Measurements from ENCODE around the gene TM7SF2. TPM values are rescaled to one million over a fixed set of nuclear protein-coding genes. Genes with fewer than 3 reads are reported as not detected.

TM7SF2 gene
- polyA plus RNA-seq, 1 experiment = 10.3 TPM

DNA sequence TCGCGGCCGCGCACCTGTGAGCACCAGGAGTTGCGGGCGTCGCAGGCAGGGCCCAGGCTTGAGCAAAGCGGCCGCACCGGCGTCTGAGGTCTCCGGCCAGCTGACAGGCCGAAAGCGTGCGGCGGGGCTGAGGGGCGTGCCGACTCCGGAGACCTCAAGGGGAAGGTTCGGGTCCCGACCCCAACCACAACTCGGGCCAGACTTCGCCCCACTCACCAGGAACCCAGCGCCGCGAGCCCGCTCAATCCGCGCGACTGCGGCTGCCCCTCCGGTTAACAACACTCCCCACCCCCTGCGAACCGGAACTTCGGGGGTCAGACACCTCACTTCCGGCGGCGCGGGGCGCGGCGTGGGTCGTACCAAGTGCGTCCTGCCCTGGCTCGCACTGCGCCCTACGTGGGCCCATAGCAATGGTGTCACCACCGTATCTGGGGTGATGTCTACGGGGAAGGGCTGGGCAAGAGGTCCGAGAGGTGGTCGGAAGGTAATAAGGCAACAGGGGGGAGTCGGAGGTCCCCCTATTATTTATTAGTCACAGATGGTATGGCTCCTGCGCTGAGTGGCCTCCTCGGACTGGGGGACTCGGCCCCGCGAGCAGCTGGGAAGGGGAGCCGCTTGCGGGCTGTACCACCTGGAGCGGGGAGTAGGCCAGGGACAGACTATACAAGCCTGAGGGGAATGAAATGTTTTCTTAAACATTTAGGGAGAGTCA lies 22.7 kb downstream of the TM7SF2 start, which contains the start of gene SYVN1:
Gene SYVN1, minus strand, starts transcription at position 280 of the 712 bp plus-strand sequence. CDS start 918 bp downstream, outside the sequence.
- Histone ChIP-seq H3K9me3 (ENCODE audit: control insufficient read depth, insufficient read depth, low read length) (no peaks in the 10 kb centered on the region; the same call in 1 of the 2 replicates), H3K27ac (ENCODE audit: low read depth, low read length) (peak within 1 kb of the TSS; percentile 99), H3K27me3 (ENCODE audit: control insufficient read depth, insufficient read depth, low read length) (no peaks in the 10 kb centered on the region), H3K4me3 (ENCODE audit: low read depth, low read length) (peak within 1 kb of the TSS; percentile 95)
- CTCF ChIA-PET = interaction anchor here (1.3 kb wide), 1 partner anchor 219 kb away, joined by 5 read pairs; no protein-coding TSS in a partner anchor
- TF ChIP-seq, protein P1, sequence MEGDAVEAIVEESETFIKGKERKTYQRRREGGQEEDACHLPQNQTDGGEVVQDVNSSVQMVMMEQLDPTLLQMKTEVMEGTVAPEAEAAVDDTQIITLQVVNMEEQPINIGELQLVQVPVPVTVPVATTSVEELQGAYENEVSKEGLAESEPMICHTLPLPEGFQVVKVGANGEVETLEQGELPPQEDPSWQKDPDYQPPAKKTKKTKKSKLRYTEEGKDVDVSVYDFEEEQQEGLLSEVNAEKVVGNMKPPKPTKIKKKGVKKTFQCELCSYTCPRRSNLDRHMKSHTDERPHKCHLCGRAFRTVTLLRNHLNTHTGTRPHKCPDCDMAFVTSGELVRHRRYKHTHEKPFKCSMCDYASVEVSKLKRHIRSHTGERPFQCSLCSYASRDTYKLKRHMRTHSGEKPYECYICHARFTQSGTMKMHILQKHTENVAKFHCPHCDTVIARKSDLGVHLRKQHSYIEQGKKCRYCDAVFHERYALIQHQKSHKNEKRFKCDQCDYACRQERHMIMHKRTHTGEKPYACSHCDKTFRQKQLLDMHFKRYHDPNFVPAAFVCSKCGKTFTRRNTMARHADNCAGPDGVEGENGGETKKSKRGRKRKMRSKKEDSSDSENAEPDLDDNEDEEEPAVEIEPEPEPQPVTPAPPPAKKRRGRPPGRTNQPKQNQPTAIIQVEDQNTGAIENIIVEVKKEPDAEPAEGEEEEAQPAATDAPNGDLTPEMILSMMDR (IDR thresholded peaks at IDR 0.05; ENCODE audit: low read depth, low read length) = no peak
- POLR2A ChIA-PET = interaction anchor here (0.6 to 2.6 kb wide), 14 partner anchors 8 to 724 kb away, joined by 3 to 20 read pairs (median 4); partner anchors contain the start of genes CAPN1, FAU, MRPL49 and SAC3D1
- DNase-seq (ENCODE audit: low read depth, low spot score) = peak; percentile 67

DNA sequence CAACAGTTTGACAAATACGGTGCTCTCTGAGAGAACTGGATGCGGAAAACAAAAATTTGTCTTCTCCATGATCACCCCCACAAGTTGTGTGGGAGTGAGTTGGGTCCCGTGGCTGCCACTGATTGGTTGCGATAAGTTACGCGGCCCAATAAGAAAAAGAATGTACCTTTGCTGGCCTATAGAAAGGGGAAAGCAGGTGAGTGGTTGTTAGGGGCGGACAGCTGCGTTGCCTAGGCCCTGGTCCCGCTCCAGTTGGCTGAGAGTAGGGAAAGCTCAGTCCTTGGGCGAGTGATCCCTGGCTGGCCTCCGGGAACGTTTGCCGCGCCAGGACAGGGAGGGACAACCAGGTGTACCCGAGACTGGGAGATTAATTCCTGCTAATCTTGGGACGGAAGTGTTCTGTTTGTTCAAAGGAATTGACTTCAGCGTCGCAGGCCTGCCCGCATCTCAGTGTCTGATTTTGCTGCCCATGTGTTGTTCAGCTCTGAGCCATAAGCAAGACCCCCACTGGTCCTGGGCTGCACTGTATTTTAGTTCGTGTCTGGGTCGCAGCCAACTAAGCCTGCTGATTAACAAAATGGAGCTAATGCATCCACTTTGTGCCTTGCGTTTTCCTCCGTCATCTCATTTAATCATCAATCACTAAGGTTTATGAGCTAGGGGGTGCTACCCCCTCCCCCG lies 23.4 kb downstream of the TM7SF2 start:
- H3K27ac ChIP-seq (ENCODE audit: low read depth, low read length) = peak overlapping the region; percentile 99
- peaks cover 1% of the 10 kb centered on the region for H3K27me3 ChIP-seq (ENCODE audit: control insufficient read depth, insufficient read depth, low read length)
- TF ChIP-seq, protein P1 (IDR thresholded peaks at IDR 0.05; ENCODE audit: low read depth, low read length) = no peak
- CTCF ChIA-PET = interaction anchor here (0.9 to 1.3 kb wide), 3 partner anchors 9 to 218 kb away, joined by 3 to 5 read pairs (median 4); no protein-coding TSS in a partner anchor
- POLR2A ChIA-PET = interaction anchor here (0.6 to 2.6 kb wide), 14 partner anchors 9 to 431 kb away, joined by 3 to 20 read pairs (median 4); partner anchors contain the start of genes CAPN1, FAU, MRPL49 and SAC3D1
- no peaks in the 10 kb centered on the region for H3K9me3 ChIP-seq (ENCODE audit: control insufficient read depth, insufficient read depth, low read length)
- peak; percentile 92 for DNase-seq (ENCODE audit: low read depth, low spot score)
- peak overlapping the region; percentile 95 for H3K4me3 ChIP-seq (ENCODE audit: low read depth, low read length)

DNA sequence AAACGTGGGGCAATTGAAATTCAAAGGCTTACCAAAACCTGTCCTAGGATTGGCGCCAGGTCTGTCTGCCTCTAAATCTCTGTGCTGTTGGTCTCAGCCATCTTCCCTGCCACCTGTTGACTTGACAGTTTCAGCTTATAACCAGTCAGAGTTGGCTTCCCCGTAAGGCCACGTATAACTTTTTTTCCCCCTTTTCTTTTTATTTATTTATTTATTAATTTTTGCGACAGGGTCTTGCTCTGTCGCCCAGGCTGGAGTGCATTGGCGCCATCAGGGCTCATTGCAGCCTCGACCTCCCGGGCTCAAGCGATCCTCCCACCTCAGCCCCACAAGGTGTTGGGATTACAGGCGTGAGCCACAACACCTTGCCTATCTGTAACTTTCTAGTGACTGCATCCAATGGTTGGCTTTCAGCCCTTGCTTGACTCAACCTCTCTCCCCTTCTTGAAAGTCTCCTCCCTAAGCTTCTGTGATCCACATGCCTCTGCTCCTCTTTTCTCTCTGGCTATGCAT lies 24.0 kb downstream of the TM7SF2 start:
- ChIA-PET POLR2A (interaction anchor here (0.6 to 2.6 kb wide), 13 partner anchors 9 to 431 kb away, joined by 3 to 20 read pairs (median 4); partner anchors contain the start of genes CAPN1, FAU, MRPL49 and SPDYC), CTCF (interaction anchor here (0.9 to 1.3 kb wide), 3 partner anchors 9 to 217 kb away, joined by 3 to 5 read pairs (median 4); no protein-coding TSS in a partner anchor)
- Histone ChIP-seq H3K27me3 (ENCODE audit: control insufficient read depth, insufficient read depth, low read length) (peaks cover 2% of the 10 kb centered on the region), H3K9me3 (ENCODE audit: control insufficient read depth, insufficient read depth, low read length) (no peaks in the 10 kb centered on the region), H3K27ac (ENCODE audit: low read depth, low read length) (no peak overlapping the region), H3K4me3 (ENCODE audit: low read depth, low read length) (peak overlapping the region; percentile 95)
- DNase-seq (ENCODE audit: low read depth, low spot score) = no peak
- TF ChIP-seq, protein P1 (IDR thresholded peaks at IDR 0.05; ENCODE audit: low read depth, low read length) = no peak

DNA sequence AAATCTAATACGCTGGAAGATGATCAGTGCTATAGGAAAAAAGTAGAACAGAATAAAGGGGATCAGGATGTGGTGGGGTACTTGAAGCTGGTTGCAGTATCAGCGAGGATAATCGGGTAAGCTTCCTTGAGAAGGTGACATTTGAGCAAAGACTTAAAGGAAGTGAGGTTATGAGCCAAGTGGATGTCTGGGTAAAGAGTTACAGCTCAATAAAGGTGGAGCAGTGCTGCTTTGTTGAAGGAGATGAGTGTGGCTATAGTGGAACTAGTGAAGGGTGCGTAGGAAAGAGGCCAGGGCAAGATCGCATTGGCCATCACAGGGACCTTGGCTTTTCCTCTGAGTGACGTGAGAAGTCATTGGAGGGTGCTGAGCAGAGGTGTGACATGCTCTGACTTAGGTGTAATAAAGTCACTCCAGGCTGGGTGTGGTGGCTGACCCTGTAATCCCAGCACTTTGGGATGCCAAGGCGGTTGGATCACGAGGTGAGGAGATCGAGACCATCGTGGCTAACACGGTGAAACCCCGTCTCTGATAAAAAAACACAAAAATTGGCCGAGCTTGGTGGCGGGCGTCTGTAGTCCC lies 24.9 kb downstream of the TM7SF2 start:
- CTCF ChIA-PET = interaction anchor here (0.6 to 0.7 kb wide), 2 partner anchors 26 to 108 kb away, joined by 3 to 4 read pairs; no protein-coding TSS in a partner anchor
- TF ChIP-seq, protein P1 (IDR thresholded peaks at IDR 0.05; ENCODE audit: low read depth, low read length) = no peak
- Histone ChIP-seq H3K27me3 (ENCODE audit: control insufficient read depth, insufficient read depth, low read length) (peaks cover 9% of the 10 kb centered on the region), H3K4me3 (ENCODE audit: low read depth, low read length) (no peak overlapping the region), H3K27ac (ENCODE audit: low read depth, low read length) (no peak overlapping the region), H3K9me3 (ENCODE audit: control insufficient read depth, insufficient read depth, low read length) (no peaks in the 10 kb centered on the region)
- POLR2A ChIA-PET = interaction anchor here (0.6 kb wide), 1 partner anchor 374 kb away, joined by 3 read pairs; no protein-coding TSS in a partner anchor
- DNase-seq (ENCODE audit: low read depth, low spot score) = no peak

All from AG04450 (cell line).